Right lobe of liver (tissue), 4 donors: ENCODE measurements around the gene SEC14L5.

ENCODE experiments used
- POLR2A ChIP-seq: fragments of 450-650 bp; IDR thresholded peaks from one replicate; pipeline ENCODE4 v1.6.1; 2017; ENCODE audit warnings: antibody characterized with exemption, mild to moderate bottlenecking
- TF ChIP-seq, protein P1 (sequence below), 4 donors: fragments of 200-600 bp in 3 of 4; fragments of 450-650 bp in 1 of 4; IDR thresholded peaks; one replicate each; pipeline versions ENCODE4 v1.5.1 to v1.8.0; 2016 to 2022; ENCODE audit warnings: antibody characterized with exemption in 4 of 4, mild to moderate bottlenecking in 2 of 4
- donor health status: DM: no; HTN: no; CAD: no.
- donor health status: DM: no; HTN: no; CAD: no.
- donor health status: DM: no; HTN: yes; CAD: no.

DNA sequence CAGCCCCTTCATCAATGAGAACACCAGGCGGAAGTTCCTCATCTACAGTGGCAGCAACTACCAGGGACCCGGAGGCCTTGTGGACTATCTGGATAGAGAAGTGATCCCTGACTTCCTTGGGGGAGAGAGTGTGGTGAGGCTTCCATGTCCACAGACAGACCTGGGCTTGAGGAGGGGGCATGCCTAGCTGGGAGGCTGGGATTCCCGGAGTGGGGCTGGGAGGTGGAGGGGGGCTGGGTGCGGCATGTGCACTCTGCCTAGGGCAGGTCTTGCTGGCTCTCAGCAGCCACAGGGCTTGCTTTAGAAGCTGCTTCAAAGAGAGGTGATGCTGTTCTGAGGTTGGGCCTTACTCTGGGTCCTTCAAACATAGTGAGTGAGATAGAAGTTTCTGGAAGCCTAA, 47.8 kb downstream of the SEC14L5 start:
- no peak for TF ChIP-seq POLR2A
- TF ChIP-seq, protein P1, sequence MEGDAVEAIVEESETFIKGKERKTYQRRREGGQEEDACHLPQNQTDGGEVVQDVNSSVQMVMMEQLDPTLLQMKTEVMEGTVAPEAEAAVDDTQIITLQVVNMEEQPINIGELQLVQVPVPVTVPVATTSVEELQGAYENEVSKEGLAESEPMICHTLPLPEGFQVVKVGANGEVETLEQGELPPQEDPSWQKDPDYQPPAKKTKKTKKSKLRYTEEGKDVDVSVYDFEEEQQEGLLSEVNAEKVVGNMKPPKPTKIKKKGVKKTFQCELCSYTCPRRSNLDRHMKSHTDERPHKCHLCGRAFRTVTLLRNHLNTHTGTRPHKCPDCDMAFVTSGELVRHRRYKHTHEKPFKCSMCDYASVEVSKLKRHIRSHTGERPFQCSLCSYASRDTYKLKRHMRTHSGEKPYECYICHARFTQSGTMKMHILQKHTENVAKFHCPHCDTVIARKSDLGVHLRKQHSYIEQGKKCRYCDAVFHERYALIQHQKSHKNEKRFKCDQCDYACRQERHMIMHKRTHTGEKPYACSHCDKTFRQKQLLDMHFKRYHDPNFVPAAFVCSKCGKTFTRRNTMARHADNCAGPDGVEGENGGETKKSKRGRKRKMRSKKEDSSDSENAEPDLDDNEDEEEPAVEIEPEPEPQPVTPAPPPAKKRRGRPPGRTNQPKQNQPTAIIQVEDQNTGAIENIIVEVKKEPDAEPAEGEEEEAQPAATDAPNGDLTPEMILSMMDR (IDR thresholded peaks at IDR 0.05): no peak
